Testis (tissue), 3 donors: ENCODE measurements around the gene SETX. TPM values are rescaled to one million over a fixed set of nuclear protein-coding genes. Genes with fewer than 3 reads are reported as not detected.

Source experiments
- DNase-seq: peaks from one replicate; pipeline ENCODE4 v3.0.0-alpha.2; 2019
- H3K27ac ChIP-seq, 2 donors: fragments of 200-600 bp; sonication (generic); one replicate each; pipeline ENCODE4 v1.5.1; 2019
- H3K27me3 ChIP-seq: fragments of 200-600 bp; sonication (generic); one replicate; pipeline ENCODE4 v1.5.1; 2019
- H3K36me3 ChIP-seq: fragments of 200-600 bp; sonication (generic); one replicate; pipeline ENCODE4 v1.5.1; 2017; ENCODE audit warnings: low read depth; ENCODE audit errors: missing control alignments
- H3K4me1 ChIP-seq: fragments of 200-600 bp; sonication (generic); one replicate; pipeline ENCODE4 v1.5.1; 2019
- H3K4me3 ChIP-seq, 2 donors: fragments of 200-600 bp; sonication (generic); one replicate each; pipeline ENCODE4 v1.5.1; 2017 to 2019
- H3K9me3 ChIP-seq: fragments of 200-600 bp; sonication (generic); one replicate; pipeline ENCODE4 v1.5.1; 2017
- CTCF ChIP-seq, 3 experiments: fragments of 450-650 bp in 2 of 3; fragments of 200-600 bp in 1 of 3; sonication (generic) in 1 of 3; IDR thresholded peaks; one replicate each; pipeline ENCODE4 v1.5.1; 2016 to 2019; ENCODE audit warnings: antibody characterized with exemption in 3 of 3, mild to moderate bottlenecking in 2 of 3, moderate library complexity in 1 of 3
- POLR2A ChIP-seq: fragments of 450-650 bp; IDR thresholded peaks from one replicate; pipeline ENCODE4 v1.6.1; 2017; ENCODE audit warnings: antibody characterized with exemption, mild to moderate bottlenecking, moderate library complexity
- WGBS, 2 donors: methylation state at CpG; one replicate each; pipeline ENCODE4 v1.1.5; 2018; 5-methylcytosine and 5-hydroxymethylcytosine counted together
- intact Hi-C: fragments of 100-400 bp; cut with DNase I; formaldehyde crosslinking; loops from one replicate; pipeline ENCODE4 v1.15.1; 2023; ENCODE audit warnings: low total_unique reads
- polyA plus RNA-seq: library from polyadenylated mRNA; stranded (reverse); fragments of 350-450 nt; fragmentation: Illumina TruSeq; extraction: RNeasy Lipid Tissue Mini Kit (QIAGEN cat#74804); gene quantifications from one replicate; pipeline ENCODE4 v1.2.3, GENCODE V29; 2014; ENCODE audit warnings: low read depth, low replicate concordance; ENCODE audit not compliant: insufficient read depth
- total RNA-seq, 2 donors: library from RNA; depleted of rRNA; stranded (reverse); fragments of >200 nt; gene quantifications; one replicate each; pipeline ENCODE4 v1.2.3, GENCODE V29; 2016

Gene SETX
- total and polyA plus RNA-seq, 3 donors from 2014 or later = 74.1 to 157 (median 109) TPM

GRCh38 chr9:132216861-132217619, 137.7 kb downstream of the SETX start:
- TF ChIP-seq POLR2A (no peak), CTCF (IDR thresholded peaks at IDR 0.05) (no peak)
- WGBS, 2 donors = 67 to 70% methylated on average over 7 to 10 of the region's 10 CpGs
- H3K4me3 ChIP-seq = no peak overlapping the region
- no peaks in the 10 kb centered on the region for H3K36me3 ChIP-seq
- intact Hi-C loops = no loop called here
- H3K27me3 ChIP-seq = no peaks in the 10 kb centered on the region
- peaks cover 26% of the 10 kb centered on the region for H3K4me1 ChIP-seq
- no peak for DNase-seq
- no peaks in the 10 kb centered on the region for H3K9me3 ChIP-seq
- no peak overlapping the region for H3K27ac ChIP-seq

- 38 to 59% methylated on average over 8 to 18 of the region's 18 CpGs for WGBS, 2 donors
Observed at GRCh38 chr9:132214027-132214622, 140.7 kb downstream of the SETX start.

GRCh38 chr9:132211570-132211969, 143.2 kb downstream of the SETX start:
- intact Hi-C loops = no loop called here
- DNase-seq = no peak
- TF ChIP-seq CTCF (IDR thresholded peaks at IDR 0.05) = no peak
- no peak for TF ChIP-seq POLR2A
- WGBS, 2 donors = 91 to 94% methylated on average over 7 of the region's 7 CpGs
- Histone ChIP-seq H3K4me3 (no peak overlapping the region), H3K9me3 (no peaks in the 10 kb centered on the region), H3K4me1 (peaks cover 10% of the 10 kb centered on the region), H3K27ac (no peak overlapping the region), H3K27me3 (no peaks in the 10 kb centered on the region), H3K36me3 (no peaks in the 10 kb centered on the region)

More at GRCh38 chr9:132214027-132214622, 140.7 kb downstream of the SETX start:
- H3K27ac ChIP-seq = no peak overlapping the region
- H3K4me1 ChIP-seq = peaks cover 10% of the 10 kb centered on the region
- H3K4me3 ChIP-seq = no peak overlapping the region
- peak; percentile 83 for DNase-seq
- H3K36me3 ChIP-seq = no peaks in the 10 kb centered on the region
- TF ChIP-seq CTCF (IDR thresholded peaks at IDR 0.05) = no peak
- TF ChIP-seq POLR2A = no peak
- intact Hi-C loops = no loop called here
- no peaks in the 10 kb centered on the region for H3K27me3 ChIP-seq
- H3K9me3 ChIP-seq = no peaks in the 10 kb centered on the region

Other genes starting within 250 kb of the SETX start
- gene NTNG2, start 192.9 kb downstream of the SETX start, total RNA-seq = 10 to 100 TPM; 23.7 to 29.0 TPM
- gene NTNG2, start 192.9 kb downstream of the SETX start, polyA plus RNA-seq = 3.3 TPM
- 10 to 100 TPM; 15.4 to 19.2 TPM for gene TTF1, start 51.9 kb upstream of the SETX start, total RNA-seq
- gene TTF1, start 51.9 kb upstream of the SETX start, polyA plus RNA-seq = 19.4 TPM
- gene CFAP77, start 55.2 kb upstream of the SETX start, total RNA-seq = 10 to 100 TPM; 13.6 to 20.9 TPM
- gene CFAP77, start 55.2 kb upstream of the SETX start, polyA plus RNA-seq = 36.2 TPM
- under 1 TPM in 1 of 2 donors, not detected in 1; 0.31 TPM for gene BARHL1, start 227.6 kb upstream of the SETX start, total RNA-seq
- gene BARHL1, start 227.6 kb upstream of the SETX start, polyA plus RNA-seq = 0.13 TPM